AG09309 (cell line): ENCODE data around the gene ARL3.

Experiments
- DNase-seq: peaks from one replicate; pipeline ENCODE4 v3.0.0-alpha.2; 2010; ENCODE audit warnings: low read depth
- H3K4me3 ChIP-seq: 2 replicates; pipeline ENCODE4 v1.5.1; 2011; ENCODE audit warnings: mild to moderate bottlenecking, low read depth, low read length, moderate library complexity; ENCODE audit not compliant: control insufficient read depth
- CTCF ChIP-seq: IDR thresholded peaks from 2 replicates; pipeline ENCODE4 v1.5.1; 2011; ENCODE audit warnings: mild to moderate bottlenecking, low read depth, low read length, inconsistent platforms; ENCODE audit not compliant: insufficient read depth, control insufficient read depth; ENCODE audit errors: missing control alignments

ARL3 gene

DNA sequence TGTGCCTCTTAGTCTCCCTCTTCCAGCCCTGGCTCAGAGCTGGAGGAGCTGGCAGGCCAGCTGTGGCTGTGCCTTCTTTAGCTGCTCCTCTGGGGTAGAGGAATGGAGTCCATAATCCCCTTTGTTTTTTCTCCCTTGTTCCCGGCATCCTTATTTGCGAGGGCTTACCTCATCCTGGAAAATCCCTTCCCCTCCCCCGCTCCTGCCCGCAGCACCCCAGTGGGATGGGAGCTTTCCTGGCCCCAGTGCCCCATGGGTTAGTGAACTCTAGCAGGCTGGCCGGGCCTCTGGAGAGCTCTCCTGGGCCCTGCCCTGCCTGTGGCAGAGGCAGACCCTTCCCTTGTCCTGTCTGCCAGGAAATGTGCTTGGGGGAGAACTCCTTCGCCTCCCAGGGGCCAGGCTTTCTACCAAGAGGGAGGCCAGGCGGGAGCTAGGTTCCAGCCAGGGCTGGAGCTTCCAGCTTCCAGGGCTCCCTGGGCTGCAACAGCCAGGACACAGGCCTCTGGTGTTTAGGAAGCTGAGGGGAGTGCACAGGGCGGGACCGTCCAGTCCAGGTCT lies 86.4 kb downstream of the ARL3 start:
- no peak for TF ChIP-seq CTCF
- no peak for DNase-seq
- H3K4me3 ChIP-seq, result no peak overlapping the region

DNA sequence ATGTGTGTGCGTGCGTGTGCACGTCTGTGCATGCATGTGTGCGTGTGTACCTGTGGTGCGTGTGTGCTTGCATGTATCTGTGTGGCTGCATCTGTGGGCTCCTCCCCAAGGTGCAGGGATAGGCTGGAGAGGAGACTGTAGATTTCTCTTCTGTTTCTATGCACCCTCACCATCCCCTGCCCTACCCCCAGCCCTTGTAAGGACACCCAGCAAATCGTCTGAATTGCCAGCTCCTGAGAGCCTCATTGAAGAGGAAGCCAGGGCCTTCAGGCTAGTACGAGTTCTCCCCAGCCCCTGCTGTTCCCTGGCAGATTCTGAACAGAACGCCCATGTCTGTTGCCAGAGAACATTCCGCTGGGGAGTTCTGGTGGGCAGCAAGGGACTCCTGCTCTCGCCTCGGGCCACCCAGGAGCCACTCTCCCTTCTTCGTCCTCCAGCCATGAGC lies 86.9 kb downstream of the ARL3 start:
- DNase-seq, result no peak
- H3K4me3 ChIP-seq, result no peak overlapping the region
- no peak for TF ChIP-seq CTCF

DNA sequence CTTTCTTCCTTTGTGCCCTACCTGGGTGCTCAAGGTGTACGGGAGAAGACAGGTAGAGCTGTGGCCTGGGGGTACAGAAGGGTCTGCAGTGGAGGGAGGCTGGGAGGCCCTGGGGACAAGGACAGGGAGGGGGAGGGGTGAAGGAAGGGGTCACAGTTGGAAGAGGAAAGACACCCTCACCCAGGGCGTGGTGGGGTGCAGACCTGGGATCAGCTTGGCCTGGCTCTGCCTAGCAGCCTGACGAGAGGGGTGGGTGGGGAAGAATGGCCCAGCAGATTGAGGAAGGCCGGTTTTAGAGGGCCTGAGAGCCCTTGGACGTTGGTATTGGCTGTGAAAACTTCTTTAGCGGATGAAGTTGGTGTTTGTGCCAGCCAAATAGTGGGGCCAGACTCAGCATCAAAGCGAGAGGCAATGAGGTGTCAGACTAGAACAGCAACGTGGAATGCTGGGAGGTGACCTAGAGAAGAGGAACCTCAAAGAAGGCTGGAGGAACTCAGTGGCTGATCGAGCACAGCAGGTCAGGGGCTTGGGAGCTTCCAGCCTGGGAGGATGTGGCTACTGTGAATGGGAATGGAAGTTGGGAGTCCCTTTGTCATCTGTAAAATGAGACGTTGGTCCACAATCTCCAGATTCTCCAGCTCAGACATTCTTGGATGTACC lies 88.0 kb downstream of the ARL3 start:
- TF ChIP-seq CTCF, result no peak
- DNase-seq, result no peak
- no peak overlapping the region for H3K4me3 ChIP-seq

DNA sequence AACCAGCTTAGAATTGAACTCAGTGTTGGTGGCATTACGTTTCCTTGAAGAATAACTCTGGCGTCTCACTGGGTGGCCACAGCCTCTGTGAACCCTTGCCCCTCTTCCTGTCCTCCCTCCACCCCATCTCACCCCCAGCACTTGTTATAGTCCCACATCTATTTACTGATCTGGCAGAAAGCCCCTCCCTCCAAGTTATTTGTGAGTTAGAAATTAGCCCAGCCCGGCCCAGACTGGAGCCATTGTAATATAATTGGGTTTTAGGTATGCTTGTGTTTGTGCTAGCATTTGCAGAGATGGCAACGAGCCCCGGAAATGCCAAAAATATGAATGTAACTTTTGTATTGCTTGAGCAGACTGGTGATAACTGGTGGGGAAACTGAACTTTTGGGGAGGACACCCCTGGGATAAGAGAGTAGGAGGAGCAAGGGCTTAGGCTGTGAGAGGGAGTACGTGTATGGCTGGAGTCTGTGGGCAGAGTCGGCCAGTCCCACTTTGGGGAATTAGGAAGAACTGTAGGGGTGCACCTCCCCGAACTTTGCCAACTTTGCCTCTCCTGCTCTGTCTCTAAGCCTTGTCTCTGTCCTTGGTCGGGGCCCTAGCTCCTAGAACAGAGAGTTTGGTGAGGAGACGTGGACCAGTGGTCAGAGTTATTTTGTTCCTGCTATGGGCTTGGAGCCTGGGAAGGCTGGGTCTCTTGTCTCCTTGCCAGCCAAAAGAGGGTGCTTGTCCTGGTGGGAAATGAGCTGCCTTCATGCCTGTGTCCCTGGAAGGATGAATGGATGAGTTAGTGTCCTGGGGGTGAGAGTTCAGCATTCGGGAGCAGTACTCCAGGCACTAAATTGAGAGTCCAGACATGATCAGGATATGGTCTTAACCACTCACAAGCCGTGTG lies 89.2 kb downstream of the ARL3 start:
- no peak overlapping the region for H3K4me3 ChIP-seq
- TF ChIP-seq CTCF, result no peak
- no peak for DNase-seq

DNA sequence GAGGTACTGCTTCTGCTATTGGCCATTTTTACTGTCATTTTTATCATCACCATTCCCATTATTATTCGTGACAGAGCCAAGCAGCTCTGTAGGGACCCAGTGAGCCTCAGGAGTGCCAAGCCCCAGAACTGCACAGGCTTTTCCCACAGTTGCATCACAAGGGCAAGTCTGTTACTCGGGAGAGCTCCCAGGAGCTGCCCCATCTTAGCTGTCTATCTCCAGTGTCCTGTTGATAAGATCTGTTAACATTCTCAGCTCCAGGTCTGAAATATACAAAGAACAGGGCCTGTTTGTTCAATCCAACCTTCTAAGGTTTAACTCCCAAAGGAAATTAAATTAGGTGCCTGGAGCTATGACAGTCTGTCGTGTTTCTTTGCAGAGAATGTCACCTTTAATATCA lies 90.1 kb downstream of the ARL3 start:
- DNase-seq, result no peak
- no peak for TF ChIP-seq CTCF
- no peak overlapping the region for H3K4me3 ChIP-seq
